Measurements from ENCODE around the gene EXPH5. TPM values are rescaled to one million over a fixed set of nuclear protein-coding genes. Genes with fewer than 3 reads are reported as not detected.
"Not testable (repeated sequence)": the region's sequence is repeated elsewhere in the genome, so short reads cannot be mapped to it uniquely, and the experiment has no call there.

Gene EXPH5
- 1.5 and 1.8 TPM in 2 replicates for total RNA-seq (2014; rRNA removed; shearing (Covaris generic))

DNA sequence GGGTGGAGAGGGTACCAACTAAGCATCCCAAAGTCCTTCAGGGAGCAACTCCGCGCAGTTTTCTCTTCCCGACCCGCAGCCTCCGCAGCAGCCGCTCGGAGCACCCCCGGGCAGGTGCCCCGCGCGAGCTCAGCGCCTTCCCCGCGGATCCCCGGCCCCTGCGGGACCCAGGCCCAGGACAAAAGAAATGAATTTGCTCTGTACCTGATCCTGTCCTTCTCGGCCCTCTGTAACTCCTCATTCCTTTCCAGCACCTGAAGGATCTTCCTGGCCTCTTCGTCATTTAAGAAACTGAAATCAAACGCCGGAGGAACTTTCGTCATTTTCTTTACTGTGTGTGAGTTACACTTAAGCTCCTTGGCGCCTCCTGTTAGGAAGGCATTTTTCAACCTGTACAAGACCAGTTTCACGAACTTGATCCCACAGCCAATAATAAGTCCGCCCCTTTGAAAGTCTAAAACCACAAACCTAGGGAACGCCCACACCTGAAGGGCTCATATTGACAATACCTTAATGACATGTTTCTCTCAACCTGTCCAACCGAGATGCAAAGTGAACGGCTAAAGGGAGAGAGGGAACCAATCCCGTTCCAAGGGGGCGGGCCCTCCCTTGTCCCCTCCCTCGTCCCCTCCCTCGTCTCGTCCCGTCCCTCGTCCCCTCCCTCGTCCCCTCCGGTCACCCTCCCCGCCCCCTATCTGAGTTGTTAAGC lies at the start of gene EXPH5:
Gene EXPH5 (minus strand): TSS at position 555 of the 709 bp plus-strand sequence. CDS start 232 bp downstream, at position 323.
- peak; percentile 93 for DNase-seq (ENCODE audit: low read depth)

- DNase-seq (ENCODE audit: low read depth): not testable (repeated sequence)
These were observed 48.2 kb upstream of the EXPH5 start for GRCh38 chr11:108641752-108642151.

DNA sequence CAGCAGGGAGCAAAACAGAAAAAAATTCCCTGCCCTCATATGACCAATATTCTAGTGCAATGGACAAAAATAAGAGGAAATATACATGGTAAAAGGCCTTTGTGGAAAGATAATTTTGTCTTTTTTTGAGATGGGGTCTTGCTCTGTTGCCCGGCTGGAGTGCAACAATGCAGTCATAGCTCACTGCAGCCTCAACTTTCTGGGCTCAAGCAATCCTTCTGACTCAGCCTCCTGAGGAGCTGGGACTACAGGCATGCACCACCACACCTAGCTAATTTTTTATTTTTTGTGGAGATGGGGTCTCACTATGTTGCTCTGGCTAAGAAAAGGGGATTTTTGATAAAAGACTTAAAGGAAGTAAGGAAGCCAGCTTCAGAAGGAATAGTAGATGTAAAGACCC lies 45.6 kb upstream of the EXPH5 start:
- DNase-seq (ENCODE audit: low read depth): no peak

DNA sequence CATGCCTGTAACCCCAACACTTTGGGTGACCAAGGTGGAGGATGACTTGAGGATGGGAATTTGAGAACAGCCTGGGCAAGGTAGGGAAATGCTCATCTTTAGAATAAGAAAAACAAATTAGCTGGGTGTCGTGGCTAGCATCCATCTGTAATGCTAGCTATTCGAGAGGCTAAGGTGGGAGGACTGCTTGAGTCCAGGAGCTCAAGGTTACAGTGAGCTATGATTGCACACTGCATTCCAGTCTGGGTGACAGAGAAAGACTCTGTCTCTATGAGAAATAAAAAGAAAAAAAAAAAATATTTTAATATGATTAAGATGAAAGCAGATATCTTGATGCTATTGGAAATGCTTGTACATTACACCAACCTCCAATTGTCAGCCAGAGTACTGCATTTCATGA lies 42.7 kb upstream of the EXPH5 start:
- DNase-seq (ENCODE audit: low read depth): no peak

DNA sequence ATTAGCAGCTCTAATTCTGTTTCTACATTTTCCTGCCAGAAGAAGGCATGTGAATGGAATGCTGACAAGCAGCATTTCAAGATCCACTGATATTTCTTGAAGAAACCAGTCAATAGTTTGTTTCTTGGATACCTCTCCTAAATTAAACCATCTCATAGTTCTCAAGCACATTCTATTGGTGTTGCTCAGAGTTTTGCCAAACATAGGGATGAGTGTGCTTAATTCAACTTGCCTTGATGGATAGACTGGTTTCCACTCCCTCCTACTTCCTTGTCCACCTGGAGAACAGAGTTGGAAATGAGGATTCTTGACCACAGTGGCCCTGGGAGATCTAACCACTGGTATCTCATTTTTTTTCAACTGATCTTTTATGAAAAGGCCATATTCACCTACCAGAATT lies 41.5 kb upstream of the EXPH5 start:
- DNase-seq (ENCODE audit: low read depth): no peak

DNA sequence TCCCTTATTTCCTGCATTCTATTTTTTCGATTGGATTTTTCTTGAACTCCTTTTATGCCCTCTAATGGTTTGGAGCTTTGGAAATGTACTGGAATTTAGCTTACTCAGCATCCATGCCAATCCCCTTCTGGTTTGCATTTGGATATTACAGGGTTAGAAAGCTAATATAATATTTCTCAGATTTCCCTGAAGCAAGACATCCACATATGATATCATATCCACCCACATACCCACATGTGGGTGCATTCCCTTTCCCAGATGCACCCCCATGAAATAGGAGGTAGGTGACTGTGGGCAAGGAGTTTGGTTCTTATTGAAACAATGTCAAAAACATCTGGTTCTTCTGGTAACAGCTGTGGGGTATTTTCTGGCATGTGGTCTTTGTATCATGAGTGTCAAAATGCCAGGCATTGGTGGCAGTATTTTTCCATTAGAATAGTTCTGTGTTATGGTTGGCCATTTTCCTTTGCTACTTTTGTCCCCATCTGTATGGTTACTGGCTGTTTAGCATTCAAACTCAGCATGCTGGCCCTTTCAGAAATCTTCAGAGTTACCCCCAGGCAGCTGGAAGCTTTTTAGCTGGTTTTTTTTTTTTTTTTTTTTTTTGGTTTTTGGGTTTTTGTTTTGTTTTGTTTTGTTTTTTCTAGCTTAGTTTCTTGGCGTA lies 38.6 kb upstream of the EXPH5 start:
- DNase-seq (ENCODE audit: low read depth): no peak

DNA sequence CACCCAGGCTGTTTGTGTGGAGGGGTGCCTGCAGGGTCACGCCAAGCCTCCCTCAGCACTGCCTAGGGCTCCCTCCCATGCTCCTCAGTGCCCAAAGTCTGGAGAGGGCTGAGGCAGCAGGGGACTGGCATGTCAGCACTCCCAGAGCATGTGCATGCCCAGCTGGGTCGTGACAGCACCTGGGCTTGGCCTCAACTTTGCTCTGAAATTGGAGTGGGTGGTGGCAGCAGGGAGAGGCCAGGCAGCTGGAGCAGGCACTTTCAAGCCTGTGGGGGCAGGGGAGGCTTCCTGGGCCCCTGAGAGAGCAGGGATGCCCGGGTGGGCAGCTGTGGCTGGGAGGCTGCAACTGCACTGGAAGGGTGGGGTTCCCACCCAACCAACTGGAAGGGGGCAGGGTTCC lies 35.7 kb upstream of the EXPH5 start:
- DNase-seq (ENCODE audit: low read depth): no peak

DNA sequence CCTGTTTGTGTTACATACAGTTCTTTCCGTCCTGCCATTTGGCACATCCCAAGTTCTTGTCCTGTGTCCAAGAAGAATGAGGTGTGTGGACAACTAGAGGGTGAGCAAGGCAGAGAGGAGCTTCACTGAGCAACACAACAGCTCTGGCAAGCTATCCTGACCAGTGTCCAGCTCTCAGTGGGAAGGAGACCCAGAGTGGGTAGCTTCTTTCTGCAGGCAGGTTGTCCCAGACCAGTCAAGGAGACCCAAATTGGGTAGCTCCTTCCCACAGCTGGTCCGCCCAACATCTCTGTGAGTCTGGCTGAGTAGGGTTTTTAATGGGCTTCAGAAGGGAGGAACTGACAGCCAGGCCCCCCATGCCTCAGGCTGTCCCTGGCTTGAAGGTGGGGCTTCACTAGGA lies 35.2 kb upstream of the EXPH5 start:
- DNase-seq (ENCODE audit: low read depth): no peak

- DNase-seq (ENCODE audit: low read depth): no peak
These were observed 34.8 kb upstream of the EXPH5 start for GRCh38 chr11:108628326-108628725.

DNA sequence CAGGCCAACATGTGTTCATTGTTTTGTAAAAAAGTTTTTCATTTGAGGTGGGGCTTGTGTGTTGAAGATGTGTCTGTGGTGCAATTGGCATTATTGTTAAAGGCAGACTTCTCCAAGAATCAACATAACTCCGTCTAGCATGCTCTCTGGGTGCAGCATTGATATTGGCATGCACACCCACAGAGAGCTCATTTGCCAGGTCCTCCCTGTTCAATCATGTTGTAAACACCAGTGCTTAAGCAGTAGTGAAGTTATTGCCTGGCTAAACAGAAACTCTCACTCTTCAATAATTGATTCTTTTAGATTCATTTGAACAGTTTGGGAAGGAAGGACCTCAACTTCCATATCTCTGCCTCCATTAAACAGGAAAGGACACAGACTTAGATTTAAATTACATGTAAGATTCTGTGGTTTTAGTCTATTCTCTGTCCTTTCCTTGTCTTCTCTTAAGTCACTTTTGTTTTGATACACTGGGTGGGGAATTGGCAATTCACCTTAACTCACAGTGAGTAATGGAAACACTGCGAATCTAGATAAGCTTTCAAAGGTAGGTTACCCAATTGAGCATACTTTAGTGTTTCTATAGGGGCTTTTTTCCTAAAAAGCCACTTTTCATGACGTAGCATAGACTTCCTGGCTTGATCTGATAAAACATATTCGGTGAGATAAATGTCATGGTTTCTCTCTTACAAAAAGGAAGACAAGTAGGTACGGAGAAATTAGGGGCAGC lies 30.8 kb upstream of the EXPH5 start:
- DNase-seq (ENCODE audit: low read depth): no peak

- no peak for DNase-seq (ENCODE audit: low read depth)
These were observed 28.8 kb upstream of the EXPH5 start for GRCh38 chr11:108622341-108622740.

- DNase-seq (ENCODE audit: low read depth): peak; percentile 11
These were observed 27.6 kb upstream of the EXPH5 start for GRCh38 chr11:108620958-108621772.

DNA sequence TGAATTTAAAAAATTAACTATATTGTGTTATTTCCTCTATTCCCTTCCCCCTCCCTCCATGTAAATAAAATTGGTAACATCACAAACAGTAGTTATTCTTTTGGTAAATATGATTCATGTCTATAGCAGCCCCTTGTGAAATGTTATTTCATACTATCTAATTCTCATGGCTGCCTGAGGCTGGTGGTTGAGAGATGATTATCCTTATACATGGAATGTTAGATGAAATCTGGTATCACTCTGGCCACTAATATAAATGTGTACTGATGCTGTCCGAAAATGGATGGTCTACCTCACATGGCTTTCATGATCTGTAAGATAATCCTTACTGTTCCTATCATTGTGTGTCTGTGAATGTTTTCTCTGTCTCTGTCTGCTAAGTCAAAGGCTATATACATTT lies 25.0 kb upstream of the EXPH5 start:
- DNase-seq (ENCODE audit: low read depth): no peak

- DNase-seq (ENCODE audit: low read depth): no peak
These were observed 23.5 kb upstream of the EXPH5 start for GRCh38 chr11:108617055-108617454.

- DNase-seq (ENCODE audit: low read depth): peak; percentile 91
These were observed 23.0 kb upstream of the EXPH5 start for GRCh38 chr11:108616549-108616948.

DNA sequence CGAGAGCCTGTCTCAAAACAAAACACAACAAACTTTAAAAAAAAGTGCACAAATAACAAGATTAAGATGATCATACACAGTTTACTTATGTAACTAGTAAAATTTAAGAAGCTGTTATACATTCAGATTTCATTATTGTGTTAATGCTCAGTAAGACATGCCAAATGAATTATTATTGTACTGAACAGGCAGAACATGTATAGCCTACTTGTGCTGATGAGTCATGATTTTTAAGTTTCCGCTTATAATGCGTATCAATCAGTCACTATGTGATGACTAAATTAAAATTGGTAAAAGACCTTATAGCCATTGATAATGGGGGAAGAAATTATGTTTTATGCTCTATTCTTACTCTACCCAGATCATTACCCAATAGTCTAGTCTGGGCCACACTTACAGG lies 20.5 kb upstream of the EXPH5 start:
- no peak for DNase-seq (ENCODE audit: low read depth)

GRCh38 chr11:108609682-108610081 lies 16.1 kb upstream of the EXPH5 start:
- DNase-seq (ENCODE audit: low read depth): peak; percentile 74

DNA sequence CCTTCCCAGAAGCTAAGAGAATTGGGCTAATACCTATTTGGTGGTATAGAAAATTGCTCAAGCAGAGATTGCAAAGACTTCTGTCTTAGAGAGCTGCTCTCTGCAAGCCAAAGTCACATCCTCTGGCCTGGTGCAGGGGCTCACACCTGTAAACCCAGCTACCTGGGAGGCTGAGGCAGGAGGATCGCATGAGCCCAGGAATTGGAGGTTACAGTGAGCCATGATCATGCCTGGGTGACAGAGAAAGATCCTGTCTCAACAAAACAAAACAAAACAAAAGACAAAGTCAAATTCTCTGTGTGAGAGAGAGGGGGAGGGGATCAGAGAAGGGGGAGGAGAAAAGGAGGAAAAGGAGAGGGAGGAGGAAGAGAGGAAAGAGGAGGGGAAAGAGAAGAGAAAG lies 15.0 kb upstream of the EXPH5 start:
- no peak for DNase-seq (ENCODE audit: low read depth)

DNA sequence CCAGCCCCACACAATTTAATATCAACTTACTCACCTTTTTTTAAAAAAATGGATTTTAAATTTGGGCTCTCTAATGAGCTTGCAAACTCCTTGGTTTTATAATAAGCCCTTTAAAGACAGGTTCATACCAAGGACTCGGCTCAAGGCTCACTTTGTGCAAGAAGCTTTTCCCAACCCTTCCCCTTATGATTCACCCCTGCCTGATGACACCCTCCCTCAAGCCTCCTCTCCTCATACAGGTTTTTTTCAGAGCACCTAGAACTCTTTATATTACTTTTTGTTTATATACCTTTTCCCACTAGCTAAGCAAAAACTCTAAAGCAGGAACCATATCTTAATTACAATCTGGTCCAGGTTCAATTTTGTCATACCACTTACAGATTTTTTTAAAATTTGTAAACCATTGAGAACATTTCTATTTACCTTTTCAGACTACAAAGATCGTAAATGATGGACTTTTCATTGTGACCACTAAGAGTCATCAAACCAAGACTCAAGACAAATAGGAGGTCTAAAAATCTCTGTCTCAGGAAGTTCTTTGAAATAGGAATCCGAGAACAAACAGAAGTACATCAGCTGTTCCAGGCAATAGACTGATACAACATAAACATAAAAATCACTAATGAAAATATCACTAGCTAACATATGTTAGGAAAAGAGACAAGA lies 13.1 kb upstream of the EXPH5 start:
- DNase-seq (ENCODE audit: low read depth): peak; percentile 28

DNA sequence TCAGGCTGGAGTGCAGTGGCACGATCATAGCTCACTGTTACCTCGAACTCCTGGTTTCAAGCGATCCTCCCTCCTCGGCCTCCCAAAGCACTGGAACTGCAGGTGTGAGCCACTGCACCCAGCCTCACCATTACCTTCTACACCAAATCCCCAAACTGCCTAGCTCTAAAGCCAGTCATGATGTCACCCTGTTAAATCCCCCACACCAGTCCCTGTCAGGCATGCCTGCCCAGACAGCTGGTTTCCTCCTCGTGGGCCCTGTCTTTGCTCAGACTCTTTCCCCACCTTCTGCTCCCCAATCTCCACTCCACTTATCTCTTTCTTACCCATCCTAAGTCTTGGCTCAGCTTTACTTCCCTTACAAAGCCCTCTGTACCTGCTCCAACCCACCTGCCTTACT lies 12.5 kb upstream of the EXPH5 start:
- DNase-seq (ENCODE audit: low read depth): no peak

DNA sequence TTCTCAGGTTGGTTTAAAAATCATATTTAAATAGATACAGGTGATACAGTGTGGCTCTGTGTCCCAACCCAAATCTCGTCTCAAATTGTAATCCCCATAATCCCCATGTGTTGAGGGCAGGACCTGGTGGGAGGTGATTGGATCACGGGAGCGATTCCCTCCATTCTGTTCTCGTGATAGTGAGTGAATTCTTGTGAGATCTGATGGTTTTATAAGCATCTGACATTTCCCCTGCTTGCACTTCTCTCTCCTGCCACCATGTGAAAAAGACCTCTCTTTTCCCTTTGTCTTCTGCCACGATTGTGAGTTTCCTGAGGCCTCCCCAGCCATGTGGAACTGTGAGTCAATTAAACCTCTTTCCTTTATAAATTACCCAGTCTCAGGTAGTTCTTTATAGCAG lies 9.2 kb upstream of the EXPH5 start:
- not testable (repeated sequence) for DNase-seq (ENCODE audit: low read depth)

All from Daoy (cell line).